HepG2 (cell line): Measurements from ENCODE around the gene HPS6. TPM values are rescaled to one million over a fixed set of nuclear protein-coding genes. Genes with fewer than 3 reads are reported as not detected.

ENCODE experiments used
- GATAD2A ChIP-seq: IDR thresholded peaks from 2 replicates; pipeline ENCODE4 v1.6.1; 2016
- HMGA1 ChIP-seq: sonication (generic); formaldehyde crosslinking; conservative IDR thresholded peaks from 2 replicates; pipeline ENCODE4 v1.4.0; 2020; ENCODE audit warnings: missing genetic modification reagents
- MEIS1 ChIP-seq: sonication (generic); formaldehyde crosslinking; IDR thresholded peaks from 2 replicates; pipeline ENCODE4 v1.9.0; 2021; ENCODE audit warnings: mild to moderate bottlenecking, missing genetic modification reagents, moderate library complexity, borderline replicate concordance
- NR2C2 ChIP-seq: sonication (generic); formaldehyde crosslinking; IDR thresholded peaks from 2 replicates; pipeline ENCODE4 v1.4.0; 2020; ENCODE audit warnings: missing genetic modification reagents, mild to moderate bottlenecking, moderate library complexity, borderline replicate concordance
- NR3C1 ChIP-seq: sonication (generic); formaldehyde crosslinking; IDR thresholded peaks from 2 replicates; pipeline ENCODE4 v1.4.0; 2020; ENCODE audit warnings: missing genetic modification reagents
- PCBP1 ChIP-seq: fragments of 200-400 bp; formaldehyde crosslinking; IDR thresholded peaks from 2 replicates; pipeline ENCODE4 v1.6.1; 2017; ENCODE audit warnings: mild to moderate bottlenecking, low read depth, low read length, borderline replicate concordance
- RFX3 ChIP-seq: IDR thresholded peaks from 2 replicates; pipeline ENCODE4 v1.6.1; 2016; ENCODE audit warnings: missing biosample characterization, missing genetic modification reagents
- ZBTB1 ChIP-seq: sonication (generic); formaldehyde crosslinking; IDR thresholded peaks from 2 replicates; pipeline ENCODE4 v1.4.0; 2020; ENCODE audit warnings: missing genetic modification reagents, borderline replicate concordance
- ZNF232 ChIP-seq: sonication (generic); formaldehyde crosslinking; IDR thresholded peaks from 2 replicates; pipeline ENCODE4 v1.4.0; 2020; ENCODE audit warnings: missing genetic modification reagents, borderline replicate concordance
- ZNF234 ChIP-seq: sonication (generic); formaldehyde crosslinking; conservative IDR thresholded peaks from 2 replicates; pipeline ENCODE4 v1.5.1; 2020; ENCODE audit warnings: mild to moderate bottlenecking, missing genetic modification reagents
- ZNF3 ChIP-seq: IDR thresholded peaks from 2 replicates; pipeline ENCODE4 v1.7.0; 2017; ENCODE audit warnings: inconsistent platforms
- ZNF335 ChIP-seq: sonication (generic); formaldehyde crosslinking; IDR thresholded peaks from 2 replicates; pipeline ENCODE4 v1.4.0; 2020; ENCODE audit warnings: missing genetic modification reagents
- ZNF691 ChIP-seq: sonication (generic); formaldehyde crosslinking; IDR thresholded peaks from 2 replicates; pipeline ENCODE4 v1.4.0; 2020; ENCODE audit warnings: missing genetic modification reagents, low read depth, mild to moderate bottlenecking, borderline replicate concordance
- ZNF878 ChIP-seq: sonication (generic); formaldehyde crosslinking; IDR thresholded peaks from 2 replicates; pipeline ENCODE4 v1.8.1; 2023; ENCODE audit warnings: mild to moderate bottlenecking, missing genetic modification reagents, moderate library complexity
- ZNF891 ChIP-seq: sonication (generic); formaldehyde crosslinking; IDR thresholded peaks from 2 replicates; pipeline ENCODE4 v1.5.0; 2020; ENCODE audit warnings: mild to moderate bottlenecking, missing genetic modification reagents
- ZSCAN25 ChIP-seq: sonication (generic); formaldehyde crosslinking; IDR thresholded peaks from 2 replicates; pipeline ENCODE4 v1.8.0; 2022; ENCODE audit warnings: mild to moderate bottlenecking, missing genetic modification reagents
- polyA plus RNA-seq, 8 experiments: library from polyadenylated mRNA; depleted of rRNA in 3 of 8; stranded (reverse) in 7 of 8; unstranded in 1 of 8; fragments of >200 nt; fragmentation: Illumina TruSeq in 4 of 8; extraction: Trizol in 4 of 8; gene quantifications; 2 replicates each; pipeline versions ENCODE4 v1.2.1 to v1.2.3, GENCODE V29; 2011 to 2016; ENCODE audit warnings: low read depth in 4 of 8, missing spikeins in 1 of 8, mixed read lengths in 1 of 8; ENCODE audit not compliant: insufficient read depth in 1 of 8
- total RNA-seq, 5 experiments: library from RNA; depleted of rRNA; stranded (reverse); fragments of >200 nt; fragmentation: Illumina TruSeq; extraction: Trizol; gene quantifications; 2 replicates each; pipeline ENCODE4 v1.2.3, GENCODE V29; 2016; ENCODE audit warnings: low read depth in 1 of 5
- TF ChIP-seq, protein P1 (sequence below): sonication (generic); formaldehyde crosslinking; IDR thresholded peaks from 2 replicates; pipeline ENCODE4 v1.4.0; 2020; ENCODE audit warnings: mild to moderate bottlenecking, missing genetic modification reagents
- TF ChIP-seq, protein P2 (sequence below): sonication (generic); formaldehyde crosslinking; IDR thresholded peaks from 2 replicates; pipeline ENCODE4; 2020; ENCODE audit warnings: missing genetic modification reagents, mild to moderate bottlenecking, borderline replicate concordance

Gene HPS6
- total and polyA plus RNA-seq, 2 of the 13 experiments (the other 11 are each of a cell fraction or from before 2014, with no cell fraction given): 2.9 to 14.9 TPM

DNA sequence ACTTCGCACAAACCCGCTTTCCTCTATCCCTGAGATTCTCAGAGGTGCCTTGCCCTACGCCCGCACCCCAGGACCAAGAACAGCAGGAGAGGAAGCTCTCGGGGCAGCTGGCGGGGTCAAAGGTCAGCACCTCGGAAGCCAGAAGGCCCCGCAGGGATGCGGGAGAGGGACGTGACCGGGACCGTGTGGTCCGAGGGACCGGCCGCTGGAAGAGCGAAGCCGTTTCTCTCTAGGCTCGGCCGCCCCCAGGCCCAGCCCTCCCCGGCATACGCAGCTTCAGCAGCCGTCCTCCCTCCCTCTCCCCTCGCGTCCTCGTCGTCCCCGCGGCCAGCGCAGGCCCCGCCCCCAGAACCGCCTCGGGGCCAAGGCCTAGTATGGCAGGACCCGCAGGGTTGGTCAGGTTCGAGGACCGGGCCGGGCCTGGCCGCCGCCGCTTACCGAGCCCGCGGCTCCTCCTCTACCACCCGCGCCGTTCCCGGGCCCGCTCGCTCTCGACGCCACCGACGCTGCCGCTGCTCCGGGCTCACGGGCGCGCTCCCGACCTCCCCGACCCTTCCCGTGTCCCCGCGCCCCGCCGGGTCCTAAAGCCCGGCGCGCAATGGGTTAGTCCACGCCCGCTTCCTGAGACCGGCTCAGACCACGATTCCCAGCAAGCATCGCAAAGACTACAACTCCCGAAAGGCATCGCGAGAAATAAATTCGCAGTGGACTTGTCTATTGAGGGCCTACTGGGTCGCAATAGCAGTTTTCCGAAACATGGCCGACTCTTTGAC, 9.3 kb upstream of the HPS6 start, which contains the start of gene ARMH3 (continued):
- TF ChIP-seq, protein P1, sequence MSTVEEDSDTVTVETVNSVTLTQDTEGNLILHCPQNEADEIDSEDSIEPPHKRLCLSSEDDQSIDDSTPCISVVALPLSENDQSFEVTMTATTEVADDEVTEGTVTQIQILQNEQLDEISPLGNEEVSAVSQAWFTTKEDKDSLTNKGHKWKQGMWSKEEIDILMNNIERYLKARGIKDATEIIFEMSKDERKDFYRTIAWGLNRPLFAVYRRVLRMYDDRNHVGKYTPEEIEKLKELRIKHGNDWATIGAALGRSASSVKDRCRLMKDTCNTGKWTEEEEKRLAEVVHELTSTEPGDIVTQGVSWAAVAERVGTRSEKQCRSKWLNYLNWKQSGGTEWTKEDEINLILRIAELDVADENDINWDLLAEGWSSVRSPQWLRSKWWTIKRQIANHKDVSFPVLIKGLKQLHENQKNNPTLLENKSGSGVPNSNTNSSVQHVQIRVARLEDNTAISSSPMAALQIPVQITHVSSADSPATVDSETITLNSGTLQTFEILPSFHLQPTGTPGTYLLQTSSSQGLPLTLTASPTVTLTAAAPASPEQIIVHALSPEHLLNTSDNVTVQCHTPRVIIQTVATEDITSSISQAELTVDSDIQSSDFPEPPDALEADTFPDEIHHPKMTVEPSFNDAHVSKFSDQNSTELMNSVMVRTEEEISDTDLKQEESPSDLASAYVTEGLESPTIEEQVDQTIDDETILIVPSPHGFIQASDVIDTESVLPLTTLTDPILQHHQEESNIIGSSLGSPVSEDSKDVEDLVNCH: peak; percentile 70; the same call in 1 of the 2 replicates
- 0 out of 2 replicates have a peak, but pooled peaks have one; percentile 73 for TF ChIP-seq ZNF335 (CRISPR knock-in tag)
- peak; percentile 78; the same call in 1 of the 2 replicates for TF ChIP-seq ZNF234 (CRISPR knock-in tag)
- TF ChIP-seq HMGA1 (CRISPR knock-in tag): no peak
- TF ChIP-seq RFX3 (CRISPR knock-in tag): no peak
- peak; percentile 74; the same call in 1 of the 2 replicates for TF ChIP-seq ZNF878
- 0 out of 2 replicates have a peak, but pooled peaks have one; percentile 88 for TF ChIP-seq ZNF691 (CRISPR knock-in tag)
- TF ChIP-seq ZBTB1 (CRISPR knock-in tag): no peak
- 0 out of 2 replicates have a peak, but pooled peaks have one; percentile 25 for TF ChIP-seq MEIS1 (CRISPR knock-in tag)
- peak; percentile 9; the same call in 1 of the 2 replicates for TF ChIP-seq ZSCAN25 (CRISPR knock-in tag)
- peak; percentile 78 for TF ChIP-seq ZNF232 (CRISPR knock-in tag)
- TF ChIP-seq, protein P2, sequence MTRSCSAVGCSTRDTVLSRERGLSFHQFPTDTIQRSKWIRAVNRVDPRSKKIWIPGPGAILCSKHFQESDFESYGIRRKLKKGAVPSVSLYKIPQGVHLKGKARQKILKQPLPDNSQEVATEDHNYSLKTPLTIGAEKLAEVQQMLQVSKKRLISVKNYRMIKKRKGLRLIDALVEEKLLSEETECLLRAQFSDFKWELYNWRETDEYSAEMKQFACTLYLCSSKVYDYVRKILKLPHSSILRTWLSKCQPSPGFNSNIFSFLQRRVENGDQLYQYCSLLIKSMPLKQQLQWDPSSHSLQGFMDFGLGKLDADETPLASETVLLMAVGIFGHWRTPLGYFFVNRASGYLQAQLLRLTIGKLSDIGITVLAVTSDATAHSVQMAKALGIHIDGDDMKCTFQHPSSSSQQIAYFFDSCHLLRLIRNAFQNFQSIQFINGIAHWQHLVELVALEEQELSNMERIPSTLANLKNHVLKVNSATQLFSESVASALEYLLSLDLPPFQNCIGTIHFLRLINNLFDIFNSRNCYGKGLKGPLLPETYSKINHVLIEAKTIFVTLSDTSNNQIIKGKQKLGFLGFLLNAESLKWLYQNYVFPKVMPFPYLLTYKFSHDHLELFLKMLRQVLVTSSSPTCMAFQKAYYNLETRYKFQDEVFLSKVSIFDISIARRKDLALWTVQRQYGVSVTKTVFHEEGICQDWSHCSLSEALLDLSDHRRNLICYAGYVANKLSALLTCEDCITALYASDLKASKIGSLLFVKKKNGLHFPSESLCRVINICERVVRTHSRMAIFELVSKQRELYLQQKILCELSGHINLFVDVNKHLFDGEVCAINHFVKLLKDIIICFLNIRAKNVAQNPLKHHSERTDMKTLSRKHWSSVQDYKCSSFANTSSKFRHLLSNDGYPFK (CRISPR knock-in tag): peak; percentile 60; the same call in 1 of the 2 replicates
- TF ChIP-seq PCBP1: no peak
- peak; percentile 97 for TF ChIP-seq NR2C2
- no peak for TF ChIP-seq ZNF3 (CRISPR knock-in tag)
- TF ChIP-seq GATAD2A (CRISPR knock-in tag): 0 out of 2 replicates have a peak, but pooled peaks have one; percentile 32
- TF ChIP-seq ZNF891: peak; percentile 83
- TF ChIP-seq NR3C1 (CRISPR knock-in tag): no peak
